ENCODE results near the gene FRYL. TPM values are rescaled to one million over a fixed set of nuclear protein-coding genes. Genes with fewer than 3 reads are reported as not detected.
"Not testable (repeated sequence)": the region's sequence is repeated elsewhere in the genome, so short reads cannot be mapped to it uniquely, and the experiment has no call there.

Gene FRYL
- total RNA-seq, 1 experiment from 2014 or later: 10.6 TPM

GRCh38 chr4:48454591-48454990, 325.5 kb downstream of the FRYL start:
- in situ Hi-C loops (cut with HindIII; ENCODE audit: low pct_unique_long_range_greater_than_20kb, low sequenced_read_pairs): no loop called here
- DNase-seq (ENCODE audit: low read depth): no peak

- in situ Hi-C loops (cut with HindIII; ENCODE audit: low pct_unique_long_range_greater_than_20kb, low sequenced_read_pairs); DNase-seq (ENCODE audit: low read depth): not testable (repeated sequence)
Observed at GRCh38 chr4:48451656-48452055, 328.4 kb downstream of the FRYL start.

- in situ Hi-C loops (cut with HindIII; ENCODE audit: low pct_unique_long_range_greater_than_20kb, low sequenced_read_pairs): no loop called here
- DNase-seq (ENCODE audit: low read depth): no peak
Observed at GRCh38 chr4:48450740-48451139, 329.3 kb downstream of the FRYL start.

- in situ Hi-C loops (cut with HindIII; ENCODE audit: low pct_unique_long_range_greater_than_20kb, low sequenced_read_pairs): no loop called here
- no peak for DNase-seq (ENCODE audit: low read depth)
Observed at GRCh38 chr4:48449151-48449550, 330.9 kb downstream of the FRYL start.

Other genes starting within 250 kb of the FRYL start
- 135 and 144 TPM in 2 replicates for gene OCIAD1, start 50.8 kb upstream of the FRYL start, total RNA-seq (2014; rRNA removed; shearing (Covaris generic); ENCODE audit: low replicate concordance)
- gene OCIAD2, start 126.5 kb upstream of the FRYL start, total RNA-seq (2014; rRNA removed; shearing (Covaris generic); ENCODE audit: low replicate concordance): 244 and 266 TPM in 2 replicates
- gene CWH43, start 206.0 kb upstream of the FRYL start, total RNA-seq (2014; rRNA removed; shearing (Covaris generic); ENCODE audit: low replicate concordance): not detected in 2 replicates